GM18520 (cell line): Measurements from ENCODE around the gene FOXL1.

ENCODE experiments used
- ATAC-seq: cut with Tn5 transposase; IDR thresholded peaks from one replicate; pipeline ENCODE4 v1.9.1; 2021; ENCODE audit not compliant: unreplicated experiment

FOXL1 gene

DNA sequence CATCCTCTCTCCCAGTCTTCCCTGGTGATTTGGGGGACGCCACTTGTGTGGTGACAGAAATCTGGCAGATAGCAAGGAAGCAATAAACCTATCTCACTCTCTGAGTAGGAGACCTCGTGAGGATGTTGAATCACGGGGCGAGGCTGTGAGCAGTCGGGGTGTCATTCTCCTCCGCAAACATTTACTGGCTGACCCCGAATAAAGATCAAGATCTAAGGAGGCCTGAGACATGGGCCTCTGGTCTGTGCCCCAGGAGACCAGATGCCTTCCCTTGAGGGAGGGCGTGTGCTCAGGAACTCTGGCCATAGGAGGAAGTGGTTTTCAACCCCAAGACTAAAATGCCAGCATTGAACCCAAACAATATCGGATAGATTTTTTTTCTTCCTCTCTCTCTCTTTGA, 53.1 kb downstream of the FOXL1 start:
- no peak for ATAC-seq
